Activated CD8-positive, alpha-beta memory T cell treated with anti-CD3 and anti-CD28 coated beads for 36 hours (primary cell): ENCODE results near the gene WDR35. TPM values are rescaled to one million over a fixed set of nuclear protein-coding genes. Genes with fewer than 3 reads are reported as not detected.
"Not testable (repeated sequence)": the region's sequence is repeated elsewhere in the genome, so short reads cannot be mapped to it uniquely, and the experiment has no call there.

Experiments used
- CTCF ChIA-PET: fragments of 350-600 bp; sonication (Branson Sonifier 250); formaldehyde crosslinking; loops from one replicate; lab custom pipeline; 2021; ENCODE audit warnings: antibody characterized with exemption; lab: Charles Lee
- POLR2A ChIA-PET: fragments of 350-600 bp; sonication (Branson Sonifier 250); formaldehyde crosslinking; loops from one replicate; lab custom pipeline; 2021; ENCODE audit warnings: antibody characterized with exemption; lab: Charles Lee
- total RNA-seq, 2 experiments: library from RNA; stranded (reverse); gene quantifications; one replicate each; pipeline ENCODE4 v1.2.3, GENCODE V29; 2021

The WDR35 gene
- total RNA-seq, 2 experiments from 2014 or later: 12.2 to 12.4 TPM

GRCh38 chr2:19900931-19901441 lies 88.9 kb downstream of the WDR35 start:
- ChIA-PET POLR2A (interaction anchor here (0.9 to 1.0 kb wide), 2 partner anchors 89 to 554 kb away, joined by 3 to 5 read pairs; partner anchors contain the start of gene WDR35), CTCF (interaction anchor here (0.9 kb wide), 1 partner anchor 141 kb away, joined by 3 read pairs; no protein-coding TSS in a partner anchor)

DNA sequence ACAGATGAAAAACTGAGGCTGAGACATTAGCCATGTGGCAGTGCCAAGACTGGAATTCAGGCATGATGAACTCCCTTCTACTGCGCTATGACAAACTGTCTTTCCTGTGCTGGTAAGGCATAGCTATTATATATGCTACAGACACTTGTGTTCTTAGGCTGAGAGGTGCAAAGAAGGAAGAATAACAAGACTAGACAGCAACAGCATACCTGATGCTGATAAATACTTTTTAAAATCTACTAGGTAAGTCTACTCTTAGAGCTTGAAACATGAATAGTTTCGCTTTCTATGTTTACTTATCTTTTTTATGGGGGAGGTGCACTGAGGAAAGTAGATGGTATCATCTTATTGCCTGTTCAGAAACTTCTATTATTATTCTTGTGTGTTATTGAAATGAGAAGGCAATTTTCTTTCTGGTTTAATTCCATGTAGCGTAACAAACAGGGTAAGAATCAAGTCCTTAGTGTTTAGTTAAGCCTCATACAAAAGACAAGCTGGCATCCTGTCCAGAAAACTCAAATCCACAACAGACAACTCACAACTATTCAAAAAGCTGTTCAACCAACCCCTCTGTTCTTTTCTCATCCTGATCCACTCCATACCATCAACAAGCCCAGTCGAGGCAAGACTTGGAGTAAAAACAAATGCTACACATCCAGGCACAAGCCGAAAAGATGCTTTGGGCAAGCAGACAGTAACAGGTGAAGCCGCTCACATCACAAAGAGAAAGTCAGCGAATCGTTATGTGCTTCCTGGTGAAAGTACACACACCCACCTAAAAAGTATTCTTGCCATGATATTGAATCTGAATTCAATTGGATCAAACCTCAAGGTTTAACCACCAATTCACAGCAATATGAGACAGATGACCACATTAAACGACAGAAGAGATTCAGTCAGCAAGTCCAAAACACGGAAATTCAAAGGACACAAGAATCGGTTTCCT lies 89.6 kb downstream of the WDR35 start:
- POLR2A ChIA-PET: interaction anchor here (0.7 to 0.9 kb wide), 2 partner anchors 48 to 90 kb away, joined by 3 to 5 read pairs; partner anchors contain the start of gene WDR35

DNA sequence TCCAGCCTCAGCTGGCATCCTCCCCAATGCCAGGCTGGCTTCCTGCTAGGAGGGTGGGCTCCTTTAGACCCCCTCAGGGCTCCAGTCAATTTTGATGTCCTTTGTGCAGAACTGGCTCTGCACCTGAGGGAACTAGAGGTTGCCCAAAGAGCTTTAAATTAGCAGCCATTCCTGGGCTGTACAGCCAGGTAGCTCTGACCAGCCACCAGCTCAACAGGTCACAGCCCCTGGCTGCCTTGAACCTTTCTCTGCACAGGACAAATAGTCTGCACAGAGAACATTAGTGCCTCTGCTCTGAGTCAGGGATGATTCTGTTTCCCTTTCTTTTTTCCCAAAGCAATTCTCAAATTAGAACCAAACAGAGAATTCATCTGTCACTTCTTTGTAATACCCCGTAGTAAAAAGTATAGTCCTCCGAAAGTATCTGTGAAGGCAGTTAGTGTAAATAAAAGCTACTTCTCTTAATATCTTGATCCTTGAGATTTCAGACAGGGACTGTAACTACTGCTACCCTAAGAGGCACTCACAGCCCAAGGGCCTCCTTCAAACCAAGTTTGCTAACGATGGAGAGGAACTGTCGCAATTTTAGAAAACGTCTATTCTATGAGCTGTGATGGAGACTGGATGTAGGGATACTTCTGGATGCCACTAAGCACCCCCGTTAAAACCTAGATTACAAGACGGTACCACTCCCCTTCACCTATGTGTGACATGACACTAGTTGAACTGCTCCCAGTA lies 91.1 kb downstream of the WDR35 start:
- ChIA-PET POLR2A (no interaction called here), CTCF (no interaction called here)

More for the DNA sequence above, 89.6 kb downstream of the WDR35 start:
- CTCF ChIA-PET: interaction anchor here (0.9 kb wide), 1 partner anchor 142 kb away, joined by 3 read pairs; no protein-coding TSS in a partner anchor

GRCh38 chr2:19897623-19898245 lies 92.2 kb downstream of the WDR35 start:
- CTCF ChIA-PET: interaction anchor here (1.4 kb wide), 1 partner anchor 35 kb away, joined by 4 read pairs; no protein-coding TSS in a partner anchor
- POLR2A ChIA-PET: no interaction called here

DNA sequence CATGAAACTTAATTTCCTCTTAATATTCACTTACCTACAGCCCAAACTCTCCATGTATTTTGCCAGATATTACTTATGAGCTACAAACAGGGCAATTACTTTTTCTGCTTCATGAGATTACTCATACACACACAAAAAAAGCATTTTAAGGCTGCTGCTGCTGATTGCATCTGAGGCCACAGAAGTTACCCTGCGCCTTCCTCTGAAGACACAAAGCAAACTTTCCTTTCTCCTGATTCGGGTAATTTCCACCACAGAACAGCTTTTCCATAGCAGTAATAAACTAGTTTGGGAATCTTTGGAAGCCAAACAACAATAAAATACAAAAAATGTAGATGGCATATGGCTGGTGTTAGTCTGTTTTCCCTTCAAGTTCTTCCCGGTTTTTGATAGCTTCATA lies 94.4 kb downstream of the WDR35 start:
- POLR2A ChIA-PET: no interaction called here
- CTCF ChIA-PET: no interaction called here

GRCh38 chr2:19894134-19894792 lies 95.6 kb downstream of the WDR35 start:
- ChIA-PET CTCF (no interaction called here), POLR2A (no interaction called here)

DNA sequence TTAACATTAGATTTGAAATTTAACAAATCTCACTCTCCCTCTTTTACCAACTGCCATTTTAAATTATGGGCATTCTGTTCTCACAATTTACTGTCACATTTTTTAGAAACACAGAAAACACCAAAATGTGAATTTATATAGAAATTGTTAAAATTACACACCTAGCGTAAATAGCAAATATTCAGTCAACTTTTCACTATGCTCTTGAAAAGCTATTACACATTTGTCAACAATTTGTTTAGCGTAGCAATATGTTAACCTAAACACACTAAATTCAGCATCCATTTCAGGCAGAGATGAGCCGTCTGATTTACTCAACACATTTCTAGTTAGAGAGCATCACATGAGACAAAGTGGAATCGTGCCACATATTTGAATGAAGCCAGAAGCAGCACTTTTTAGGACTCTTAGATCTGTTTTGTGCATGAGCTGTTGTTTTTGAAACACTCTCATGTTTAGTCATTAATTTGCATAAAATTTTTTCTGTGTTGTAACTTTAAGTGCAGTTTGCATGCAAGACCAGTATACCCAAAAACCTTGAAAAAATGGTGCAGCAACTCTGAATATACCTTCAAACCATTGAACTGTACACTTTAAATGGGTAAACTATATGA lies 96.3 kb downstream of the WDR35 start:
- ChIA-PET CTCF (no interaction called here), POLR2A (no interaction called here)

- CTCF ChIA-PET, POLR2A ChIA-PET: not testable (repeated sequence)
Observed at GRCh38 chr2:19891971-19892370, 97.9 kb downstream of the WDR35 start.

- ChIA-PET CTCF (no interaction called here), POLR2A (no interaction called here)
Observed at GRCh38 chr2:19890104-19890503, 99.8 kb downstream of the WDR35 start.

DNA sequence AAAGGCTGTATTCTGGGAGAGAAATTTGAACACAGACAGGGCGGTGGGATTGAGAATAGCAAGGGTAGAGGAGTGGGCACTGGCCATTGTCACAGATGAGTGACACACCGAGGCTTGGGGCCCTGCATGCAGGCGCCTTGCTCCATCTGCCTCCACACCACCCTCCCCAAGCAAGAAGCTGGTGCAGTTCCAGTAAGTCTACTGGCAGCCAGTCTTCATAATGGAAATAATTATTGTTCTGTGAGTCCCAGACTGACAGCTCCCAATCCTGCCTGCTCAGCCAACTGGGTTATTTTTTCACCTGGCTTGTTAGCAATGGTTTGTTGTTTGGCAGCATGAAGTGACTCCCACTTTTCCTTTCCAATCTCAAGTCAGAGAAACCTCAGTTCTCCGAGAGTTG lies 101.1 kb downstream of the WDR35 start:
- POLR2A ChIA-PET: no interaction called here

DNA sequence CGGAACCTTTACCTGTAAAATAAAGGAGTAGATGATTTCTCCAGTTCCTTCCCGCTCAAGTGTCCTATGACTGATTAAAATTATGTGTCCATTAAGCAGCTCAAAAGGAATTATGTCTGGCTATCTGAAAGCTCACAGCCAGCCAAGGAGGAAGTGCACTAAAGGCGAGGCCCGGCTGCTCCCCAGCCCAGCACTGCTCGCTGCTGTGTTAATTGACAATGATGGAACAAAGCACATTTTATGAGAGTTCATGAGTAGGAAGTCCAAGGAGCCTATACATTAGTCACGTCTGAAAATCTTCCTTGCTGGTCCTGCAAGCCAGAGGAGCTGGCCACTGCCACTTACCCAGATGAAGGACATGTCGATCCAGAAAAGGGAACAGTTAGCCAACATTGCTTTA lies 102.4 kb downstream of the WDR35 start:
- CTCF ChIA-PET: no interaction called here
- POLR2A ChIA-PET: no interaction called here

More for the DNA sequence above, 101.1 kb downstream of the WDR35 start:
- CTCF ChIA-PET: no interaction called here

- CTCF ChIA-PET: no interaction called here
- POLR2A ChIA-PET: no interaction called here
Observed at GRCh38 chr2:19886261-19886660, 103.6 kb downstream of the WDR35 start.

DNA sequence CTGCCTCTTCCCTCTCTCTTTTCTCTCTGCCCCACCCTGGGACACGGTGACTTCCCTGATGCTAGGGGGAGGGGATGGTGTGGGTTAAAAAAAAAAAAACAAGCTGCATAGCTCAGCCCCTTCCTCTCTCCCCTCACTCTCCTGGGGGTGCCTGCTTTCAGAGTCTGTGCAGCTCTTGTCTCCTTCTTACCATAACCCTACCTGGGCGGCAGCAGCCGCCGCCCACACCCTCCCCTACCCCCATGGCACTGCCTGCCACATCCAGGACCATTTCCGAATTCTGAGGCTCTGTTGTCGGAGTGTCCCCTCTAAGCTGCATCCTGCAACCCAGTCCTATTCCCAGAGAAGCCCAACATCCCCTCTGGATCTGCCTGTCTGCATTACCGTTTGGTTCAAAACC lies 104.1 kb downstream of the WDR35 start:
- ChIA-PET CTCF (no interaction called here), POLR2A (no interaction called here)

GRCh38 chr2:19883971-19884720 lies 105.8 kb downstream of the WDR35 start:
- ChIA-PET POLR2A (no interaction called here), CTCF (no interaction called here)

DNA sequence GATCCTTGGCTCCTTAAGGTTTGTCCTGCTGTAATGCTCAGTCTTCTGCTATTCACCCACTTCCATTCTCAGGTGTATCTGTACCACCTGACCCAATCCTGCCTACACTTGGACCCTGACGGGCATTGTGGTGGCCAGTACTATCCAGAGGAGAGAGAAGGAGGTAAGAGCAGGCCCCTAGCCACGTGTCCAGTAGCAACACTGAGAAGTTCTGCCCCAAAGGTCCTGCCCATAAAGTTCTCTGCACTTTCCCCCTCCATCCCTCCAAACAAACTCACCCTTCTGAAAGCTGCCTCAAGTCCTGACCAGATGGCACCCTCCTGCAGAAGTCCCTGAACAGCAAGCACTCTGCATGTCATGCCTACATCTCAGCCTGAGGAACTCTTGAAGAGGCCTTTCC lies 106.4 kb downstream of the WDR35 start:
- CTCF ChIA-PET: no interaction called here

DNA sequence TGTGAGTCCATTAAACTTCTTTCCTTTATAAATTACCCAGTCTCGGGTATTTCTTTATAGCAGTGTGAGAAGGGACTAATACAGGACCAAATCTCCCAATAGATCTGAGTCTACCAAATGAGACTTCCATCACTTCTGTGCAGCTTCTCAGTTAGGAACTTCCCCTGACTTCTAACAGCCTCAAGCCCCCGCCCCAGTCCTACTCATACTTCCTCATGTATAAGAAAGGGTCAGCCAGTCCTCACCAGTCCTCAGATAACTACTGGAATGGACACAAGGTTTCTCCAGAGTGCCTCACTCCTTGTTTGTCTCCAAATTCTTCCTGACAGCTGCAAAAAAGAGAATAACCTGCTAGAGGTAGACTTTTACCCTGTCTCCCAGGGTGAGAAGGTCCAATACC lies 107.6 kb downstream of the WDR35 start:
- ChIA-PET POLR2A (no interaction called here), CTCF (no interaction called here)

More for the DNA sequence above, 106.4 kb downstream of the WDR35 start:
- POLR2A ChIA-PET: no interaction called here

- POLR2A ChIA-PET: no interaction called here
- CTCF ChIA-PET: no interaction called here
Observed at GRCh38 chr2:19881908-19882265, 108.0 kb downstream of the WDR35 start.
